ENCODE data around the gene RNU6-9.
A peak's percentile ranks its signal among the peaks of the same experiment; 100 is the strongest.

Gene RNU6-9

GRCh38 chr19:912181-913079 is 19.1 kb downstream of the RNU6-9 start:
- DNase-seq (ENCODE audit: extremely low spot score), result no peak
- ChIA-PET CTCF (interaction anchor here (1.0 kb wide), 1 partner anchor 10 kb away, joined by 3 read pairs; no protein-coding TSS in a partner anchor), POLR2A (no interaction called here)

DNA sequence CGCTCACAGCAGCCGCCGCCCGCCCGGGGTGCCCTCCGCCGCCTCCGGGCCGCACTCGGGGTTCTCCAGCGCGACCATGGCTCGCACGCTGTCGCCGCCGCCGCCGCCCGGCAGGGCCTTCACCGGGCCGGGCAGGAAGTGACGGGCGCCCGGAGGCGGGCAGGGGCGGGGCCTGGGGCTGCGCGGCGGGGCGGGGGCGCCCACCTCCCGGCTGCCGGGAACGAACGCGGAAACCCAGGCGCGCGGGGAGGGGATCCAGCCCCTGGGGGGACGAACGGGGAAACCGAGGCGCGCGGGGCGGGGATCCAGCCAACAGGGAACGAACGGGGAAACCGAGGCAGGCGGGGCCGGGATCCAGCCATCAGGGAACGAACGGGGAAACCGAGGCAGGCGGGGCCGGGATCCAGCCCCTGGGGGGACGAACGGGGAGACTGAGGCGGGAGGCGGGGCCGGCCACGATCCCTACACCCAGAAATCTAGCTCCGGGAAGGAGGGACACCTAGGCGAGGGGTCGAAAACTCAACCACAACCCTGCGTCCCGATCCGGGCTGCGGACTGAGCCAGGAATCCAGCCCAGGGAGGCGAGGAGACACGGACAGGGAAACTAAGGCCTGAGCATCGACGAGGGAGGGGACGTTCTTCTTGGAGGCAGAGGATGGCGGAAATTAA is 19.9 kb downstream of the RNU6-9 start, which contains the start of gene R3HDM4:
TSS of gene R3HDM4 (minus strand) at position 140 of the 669 bp plus-strand sequence. CDS start at position 78, 62 bp downstream.
- POLR2A ChIA-PET, result no interaction called here
- CTCF ChIA-PET, result interaction anchor here (1.0 to 1.1 kb wide), 2 partner anchors 9 to 17 kb away, joined by 3 read pairs; no protein-coding TSS in a partner anchor

More at GRCh38 chr19:912181-913079, 19.1 kb downstream of the RNU6-9 start:
- no peak for TF ChIP-seq CTCF (IDR thresholded peaks at IDR 0.05; ENCODE audit: control extremely low read depth, extremely low read depth, low read depth, missing control alignments)

GRCh38 chr19:916645-917322 is 23.5 kb downstream of the RNU6-9 start:
- TF ChIP-seq CTCF (IDR thresholded peaks at IDR 0.05; ENCODE audit: control extremely low read depth, extremely low read depth, low read depth, missing control alignments), result no peak
- DNase-seq (ENCODE audit: extremely low spot score), result no peak
- POLR2A ChIA-PET, result no interaction called here
- CTCF ChIA-PET, result interaction anchor here (1.5 to 4.1 kb wide), 2 partner anchors 53 to 147 kb away, joined by 3 to 26 read pairs; no protein-coding TSS in a partner anchor

More for the DNA sequence above, 19.9 kb downstream of the RNU6-9 start, which contains the start of gene R3HDM4:
- TF ChIP-seq CTCF (IDR thresholded peaks at IDR 0.05; ENCODE audit: control extremely low read depth, extremely low read depth, low read depth, missing control alignments), result no peak
- peak; percentile 93 for DNase-seq (ENCODE audit: extremely low spot score)

- POLR2A ChIA-PET, result no interaction called here
- CTCF ChIA-PET, result interaction anchor here (0.9 to 4.1 kb wide), 3 partner anchors 8 to 148 kb away, joined by 3 to 26 read pairs (median 3); no protein-coding TSS in a partner anchor
- peak; percentile 74 for DNase-seq (ENCODE audit: extremely low spot score)
- TF ChIP-seq CTCF (IDR thresholded peaks at IDR 0.05; ENCODE audit: control extremely low read depth, extremely low read depth, low read depth, missing control alignments), result peak; percentile 72
Measured at GRCh38 chr19:917323-918151, 24.3 kb downstream of the RNU6-9 start, which contains the start of gene KISS1R. Gene KISS1R, plus strand, starts transcription at chr19:917333. Its CDS starts 170 bp downstream, at chr19:917503.

DNA sequence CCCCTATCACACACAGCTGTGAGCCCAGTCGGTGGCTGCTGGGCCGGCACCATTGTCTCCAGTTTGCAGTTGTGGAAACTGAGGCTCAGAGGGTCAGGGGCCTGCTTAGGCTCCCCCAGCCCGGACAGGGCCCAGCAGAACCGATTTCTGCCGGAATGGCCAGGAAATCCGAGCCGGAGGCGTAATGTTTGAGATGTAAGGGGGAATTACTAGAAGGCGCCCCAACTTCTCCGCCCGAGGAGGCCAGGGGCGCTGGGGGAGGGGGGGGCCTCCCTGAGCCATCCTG is 24.8 kb downstream of the RNU6-9 start:
- POLR2A ChIA-PET, result no interaction called here
- CTCF ChIA-PET, result interaction anchor here (0.9 to 4.1 kb wide), 2 partner anchors 9 to 54 kb away, joined by 3 to 26 read pairs; no protein-coding TSS in a partner anchor
- no peak for DNase-seq (ENCODE audit: extremely low spot score)
- no peak for TF ChIP-seq CTCF (IDR thresholded peaks at IDR 0.05; ENCODE audit: control extremely low read depth, extremely low read depth, low read depth, missing control alignments)

Data from GM10248 (cell line).